ENCODE data around the gene CDC42BPA.

Gene CDC42BPA, protein sequence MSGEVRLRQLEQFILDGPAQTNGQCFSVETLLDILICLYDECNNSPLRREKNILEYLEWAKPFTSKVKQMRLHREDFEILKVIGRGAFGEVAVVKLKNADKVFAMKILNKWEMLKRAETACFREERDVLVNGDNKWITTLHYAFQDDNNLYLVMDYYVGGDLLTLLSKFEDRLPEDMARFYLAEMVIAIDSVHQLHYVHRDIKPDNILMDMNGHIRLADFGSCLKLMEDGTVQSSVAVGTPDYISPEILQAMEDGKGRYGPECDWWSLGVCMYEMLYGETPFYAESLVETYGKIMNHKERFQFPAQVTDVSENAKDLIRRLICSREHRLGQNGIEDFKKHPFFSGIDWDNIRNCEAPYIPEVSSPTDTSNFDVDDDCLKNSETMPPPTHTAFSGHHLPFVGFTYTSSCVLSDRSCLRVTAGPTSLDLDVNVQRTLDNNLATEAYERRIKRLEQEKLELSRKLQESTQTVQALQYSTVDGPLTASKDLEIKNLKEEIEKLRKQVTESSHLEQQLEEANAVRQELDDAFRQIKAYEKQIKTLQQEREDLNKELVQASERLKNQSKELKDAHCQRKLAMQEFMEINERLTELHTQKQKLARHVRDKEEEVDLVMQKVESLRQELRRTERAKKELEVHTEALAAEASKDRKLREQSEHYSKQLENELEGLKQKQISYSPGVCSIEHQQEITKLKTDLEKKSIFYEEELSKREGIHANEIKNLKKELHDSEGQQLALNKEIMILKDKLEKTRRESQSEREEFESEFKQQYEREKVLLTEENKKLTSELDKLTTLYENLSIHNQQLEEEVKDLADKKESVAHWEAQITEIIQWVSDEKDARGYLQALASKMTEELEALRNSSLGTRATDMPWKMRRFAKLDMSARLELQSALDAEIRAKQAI (N-terminal part only)

DNA sequence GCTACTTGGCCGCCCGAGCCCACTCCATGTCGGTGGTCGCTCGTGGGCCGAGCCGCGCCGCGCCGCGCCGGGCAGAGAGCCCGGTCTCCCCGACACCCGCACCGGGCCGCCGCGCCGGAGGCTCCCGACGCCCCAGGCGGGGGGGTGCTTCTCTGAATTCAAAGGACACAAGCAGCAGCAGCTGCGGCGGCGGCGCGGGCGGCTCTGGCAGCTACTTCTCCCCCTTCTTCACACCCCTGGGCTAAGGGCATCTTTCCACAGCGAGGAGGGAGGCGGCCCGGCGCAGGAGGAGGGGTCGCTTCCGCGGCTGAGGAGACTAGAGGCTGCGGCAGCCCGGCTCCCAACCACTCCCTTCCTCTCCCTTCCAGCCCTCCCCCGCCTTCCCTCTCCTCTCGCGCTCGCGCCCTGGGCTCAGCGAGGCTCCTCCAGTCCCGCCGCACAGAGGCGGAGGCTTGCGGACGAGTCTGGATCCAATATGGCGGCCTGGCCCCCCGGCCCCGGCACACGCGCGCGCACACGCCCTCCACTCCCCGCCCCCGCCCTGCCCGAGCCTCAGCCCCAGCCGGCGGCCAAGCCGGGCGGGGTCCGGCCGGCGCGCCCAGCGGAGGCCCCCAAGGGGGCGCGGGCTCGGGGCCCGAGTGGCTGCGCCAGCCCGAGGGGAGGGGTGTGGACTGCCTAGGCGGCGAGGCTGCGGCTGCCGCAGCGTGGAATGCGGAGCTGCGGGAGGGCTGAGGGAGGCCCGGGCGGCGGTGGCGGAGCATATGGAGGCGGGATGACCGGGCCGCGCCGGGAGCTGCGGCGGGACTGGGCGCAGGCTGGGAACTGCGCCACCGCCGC, at the start of gene CDC42BPA:
TSS of gene CDC42BPA (minus strand) at position 477 of the 837 bp plus-strand sequence. CDS start 1,310 bp downstream, outside the sequence.
- no peak within 1 kb of the TSS for H3K27ac ChIP-seq

DNA sequence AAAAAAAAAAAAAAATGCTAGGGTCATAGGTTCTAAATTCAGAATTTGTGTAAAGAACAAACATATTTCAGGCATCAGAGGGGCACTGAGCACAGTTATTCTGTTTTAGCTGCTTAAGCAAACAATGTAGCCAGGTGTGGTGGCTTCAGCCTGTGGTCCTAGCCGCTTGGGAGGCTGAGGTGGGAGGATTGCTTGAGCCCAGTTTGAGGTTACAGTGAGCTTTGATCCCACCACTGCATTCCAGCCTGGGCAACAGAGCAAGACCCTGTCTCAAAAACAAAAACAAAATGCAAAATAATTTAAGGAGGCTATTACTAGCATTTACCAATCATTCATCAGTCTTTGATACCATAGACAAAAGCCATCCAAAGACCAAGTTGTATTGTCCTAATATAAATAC, 49.7 kb upstream of the CDC42BPA start:
- Histone ChIP-seq H3K27ac (no peak overlapping the region), H3K27me3 (no peaks in the 10 kb centered on the region), H3K4me3 (ENCODE audit: low read depth in 1 of 2, low read length in 1 of 2) (no peak overlapping the region), H3K4me1 (ENCODE audit: control insufficient read depth in 1 of 2, insufficient read depth in 1 of 2, low read depth in 1 of 2, low read length in 1 of 2) (no peaks in the 10 kb centered on the region), H3K36me3 (no peaks in the 10 kb centered on the region), H3K9me3 (no peaks in the 10 kb centered on the region)
- TF ChIP-seq, protein P1, sequence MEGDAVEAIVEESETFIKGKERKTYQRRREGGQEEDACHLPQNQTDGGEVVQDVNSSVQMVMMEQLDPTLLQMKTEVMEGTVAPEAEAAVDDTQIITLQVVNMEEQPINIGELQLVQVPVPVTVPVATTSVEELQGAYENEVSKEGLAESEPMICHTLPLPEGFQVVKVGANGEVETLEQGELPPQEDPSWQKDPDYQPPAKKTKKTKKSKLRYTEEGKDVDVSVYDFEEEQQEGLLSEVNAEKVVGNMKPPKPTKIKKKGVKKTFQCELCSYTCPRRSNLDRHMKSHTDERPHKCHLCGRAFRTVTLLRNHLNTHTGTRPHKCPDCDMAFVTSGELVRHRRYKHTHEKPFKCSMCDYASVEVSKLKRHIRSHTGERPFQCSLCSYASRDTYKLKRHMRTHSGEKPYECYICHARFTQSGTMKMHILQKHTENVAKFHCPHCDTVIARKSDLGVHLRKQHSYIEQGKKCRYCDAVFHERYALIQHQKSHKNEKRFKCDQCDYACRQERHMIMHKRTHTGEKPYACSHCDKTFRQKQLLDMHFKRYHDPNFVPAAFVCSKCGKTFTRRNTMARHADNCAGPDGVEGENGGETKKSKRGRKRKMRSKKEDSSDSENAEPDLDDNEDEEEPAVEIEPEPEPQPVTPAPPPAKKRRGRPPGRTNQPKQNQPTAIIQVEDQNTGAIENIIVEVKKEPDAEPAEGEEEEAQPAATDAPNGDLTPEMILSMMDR (IDR thresholded peaks at IDR 0.05), result no peak

More for the DNA sequence above, at the start of gene CDC42BPA:
- Histone ChIP-seq H3K9me3 (no peaks in the 10 kb centered on the region), H3K4me1 (ENCODE audit: control insufficient read depth in 1 of 2, insufficient read depth in 1 of 2, low read depth in 1 of 2, low read length in 1 of 2) (peaks cover 2 to 19% of the 10 kb centered on the region in 2 experiments), H3K27me3 (peaks cover 82% of the 10 kb centered on the region), H3K36me3 (no peaks in the 10 kb centered on the region), H3K4me3 (ENCODE audit: low read depth in 1 of 2, low read length in 1 of 2) (peak within 1 kb of the TSS; percentile 30 to 56)
- TF ChIP-seq, protein P1 (IDR thresholded peaks at IDR 0.05), result no peak

DNA sequence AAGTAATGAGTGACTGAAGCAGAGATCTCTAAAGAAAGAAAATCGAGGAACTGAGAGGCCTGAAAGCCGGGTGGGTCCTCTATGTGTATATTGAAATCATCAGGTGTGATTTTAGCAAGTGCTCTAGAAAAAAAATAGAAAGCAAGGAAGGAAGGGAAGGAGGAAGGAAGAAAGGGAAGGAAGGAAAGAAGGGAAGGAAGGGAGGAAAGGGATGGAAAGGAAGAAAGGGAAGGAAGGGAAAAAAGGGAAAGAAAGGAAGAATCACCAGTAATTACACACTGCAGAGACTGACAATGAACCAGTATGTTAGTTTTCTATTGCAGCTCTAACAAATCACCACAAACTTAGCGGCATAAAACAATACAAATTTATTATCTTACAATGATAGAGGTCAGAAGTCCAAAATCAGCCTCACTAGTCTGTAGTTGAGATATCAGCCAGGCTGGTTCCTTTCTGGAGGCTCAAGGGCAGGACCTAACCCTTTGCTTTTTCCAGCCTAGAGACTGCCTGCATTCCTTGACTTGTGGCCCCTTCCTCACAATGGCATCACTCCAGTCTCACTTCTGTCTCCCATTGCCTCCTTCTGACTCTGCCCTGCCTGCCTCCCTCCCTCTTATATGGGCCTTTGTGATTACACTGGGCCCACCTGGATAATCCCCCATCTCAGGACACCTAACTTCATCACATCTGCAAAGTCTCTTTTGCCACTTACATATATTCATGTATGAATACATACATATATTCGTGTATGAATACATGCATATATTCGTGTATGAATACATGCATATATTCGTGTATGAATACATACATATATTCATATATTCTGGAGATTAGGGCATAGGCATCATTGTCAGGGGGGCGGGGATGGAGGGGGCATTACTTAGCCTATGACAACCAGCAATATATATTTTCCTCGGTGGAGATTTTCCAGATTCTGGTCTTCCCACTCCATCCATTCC, 47.5 kb upstream of the CDC42BPA start:
- H3K4me3 ChIP-seq (ENCODE audit: low read depth in 1 of 2, low read length in 1 of 2), result no peak overlapping the region
- no peaks in the 10 kb centered on the region for H3K27me3 ChIP-seq
- H3K36me3 ChIP-seq, result no peaks in the 10 kb centered on the region
- no peaks in the 10 kb centered on the region for H3K9me3 ChIP-seq
- no peak overlapping the region for H3K27ac ChIP-seq
- H3K4me1 ChIP-seq (ENCODE audit: control insufficient read depth in 1 of 2, insufficient read depth in 1 of 2, low read depth in 1 of 2, low read length in 1 of 2), result no peaks in the 10 kb centered on the region
- TF ChIP-seq, protein P1 (IDR thresholded peaks at IDR 0.05), result no peak

DNA sequence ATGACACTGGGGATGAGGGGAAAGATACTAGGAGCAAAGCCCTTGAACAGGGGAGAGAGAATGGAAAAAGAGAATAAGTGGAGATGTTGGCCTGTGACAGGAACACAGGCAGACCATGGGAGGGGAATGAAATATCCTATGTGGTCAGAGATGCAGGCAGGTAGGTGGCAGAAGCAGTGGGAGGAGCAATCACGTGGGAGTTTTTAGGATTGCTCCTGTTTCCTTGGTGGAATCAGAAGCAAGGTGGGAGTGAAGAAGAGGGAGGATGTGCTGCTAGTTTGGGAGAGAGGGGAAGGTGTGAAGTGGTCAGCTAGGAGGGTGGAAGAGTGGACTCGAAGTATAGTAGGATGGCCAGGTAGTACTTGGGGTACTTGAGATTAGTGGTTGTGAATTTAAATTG, 46.4 kb upstream of the CDC42BPA start:
- no peaks in the 10 kb centered on the region for H3K36me3 ChIP-seq
- H3K9me3 ChIP-seq, result no peaks in the 10 kb centered on the region
- H3K4me3 ChIP-seq (ENCODE audit: low read depth in 1 of 2, low read length in 1 of 2), result no peak overlapping the region
- no peak overlapping the region for H3K27ac ChIP-seq
- TF ChIP-seq, protein P1 (IDR thresholded peaks at IDR 0.05), result no peak
- no peaks in the 10 kb centered on the region for H3K4me1 ChIP-seq (ENCODE audit: control insufficient read depth in 1 of 2, insufficient read depth in 1 of 2, low read depth in 1 of 2, low read length in 1 of 2)
- H3K27me3 ChIP-seq, result no peaks in the 10 kb centered on the region
